Measurements from ENCODE around the gene ADGRF5.

The ADGRF5 gene

GRCh38 chr6:46923476-46923875, 1.7 kb upstream of the ADGRF5 start:
- TF ChIP-seq NFIC (IDR thresholded peaks at IDR 0.05) (no peak), YY1 (IDR thresholded peaks at IDR 0.05; ENCODE audit: low read depth) (no peak), TCF12 (IDR thresholded peaks at IDR 0.05; ENCODE audit: low read depth) (no peak), CREB1 (IDR thresholded peaks at IDR 0.05; ENCODE audit: low read depth) (no peak), RAD21 (IDR thresholded peaks at IDR 0.05; ENCODE audit: low read depth) (no peak), ZBTB7A (IDR thresholded peaks at IDR 0.05; ENCODE audit: low read depth) (no peak), EP300 (IDR thresholded peaks at IDR 0.05; ENCODE audit: borderline replicate concordance) (no peak), TAF1 (IDR thresholded peaks at IDR 0.05; ENCODE audit: low read depth) (no peak), FOXM1 (IDR thresholded peaks at IDR 0.05; ENCODE audit: borderline replicate concordance, low read depth) (no peak), CEBPB (IDR thresholded peaks at IDR 0.05) (no peak), EGR1 (IDR thresholded peaks at IDR 0.05) (no peak), USF1 (IDR thresholded peaks at IDR 0.05) (no peak), TEAD4 (IDR thresholded peaks at IDR 0.05) (no peak)
- TF ChIP-seq, protein P1, sequence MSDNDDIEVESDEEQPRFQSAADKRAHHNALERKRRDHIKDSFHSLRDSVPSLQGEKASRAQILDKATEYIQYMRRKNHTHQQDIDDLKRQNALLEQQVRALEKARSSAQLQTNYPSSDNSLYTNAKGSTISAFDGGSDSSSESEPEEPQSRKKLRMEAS (IDR thresholded peaks at IDR 0.05) = no peak
- TF ChIP-seq, protein P2, sequence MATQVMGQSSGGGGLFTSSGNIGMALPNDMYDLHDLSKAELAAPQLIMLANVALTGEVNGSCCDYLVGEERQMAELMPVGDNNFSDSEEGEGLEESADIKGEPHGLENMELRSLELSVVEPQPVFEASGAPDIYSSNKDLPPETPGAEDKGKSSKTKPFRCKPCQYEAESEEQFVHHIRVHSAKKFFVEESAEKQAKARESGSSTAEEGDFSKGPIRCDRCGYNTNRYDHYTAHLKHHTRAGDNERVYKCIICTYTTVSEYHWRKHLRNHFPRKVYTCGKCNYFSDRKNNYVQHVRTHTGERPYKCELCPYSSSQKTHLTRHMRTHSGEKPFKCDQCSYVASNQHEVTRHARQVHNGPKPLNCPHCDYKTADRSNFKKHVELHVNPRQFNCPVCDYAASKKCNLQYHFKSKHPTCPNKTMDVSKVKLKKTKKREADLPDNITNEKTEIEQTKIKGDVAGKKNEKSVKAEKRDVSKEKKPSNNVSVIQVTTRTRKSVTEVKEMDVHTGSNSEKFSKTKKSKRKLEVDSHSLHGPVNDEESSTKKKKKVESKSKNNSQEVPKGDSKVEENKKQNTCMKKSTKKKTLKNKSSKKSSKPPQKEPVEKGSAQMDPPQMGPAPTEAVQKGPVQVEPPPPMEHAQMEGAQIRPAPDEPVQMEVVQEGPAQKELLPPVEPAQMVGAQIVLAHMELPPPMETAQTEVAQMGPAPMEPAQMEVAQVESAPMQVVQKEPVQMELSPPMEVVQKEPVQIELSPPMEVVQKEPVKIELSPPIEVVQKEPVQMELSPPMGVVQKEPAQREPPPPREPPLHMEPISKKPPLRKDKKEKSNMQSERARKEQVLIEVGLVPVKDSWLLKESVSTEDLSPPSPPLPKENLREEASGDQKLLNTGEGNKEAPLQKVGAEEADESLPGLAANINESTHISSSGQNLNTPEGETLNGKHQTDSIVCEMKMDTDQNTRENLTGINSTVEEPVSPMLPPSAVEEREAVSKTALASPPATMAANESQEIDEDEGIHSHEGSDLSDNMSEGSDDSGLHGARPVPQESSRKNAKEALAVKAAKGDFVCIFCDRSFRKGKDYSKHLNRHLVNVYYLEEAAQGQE (IDR thresholded peaks at IDR 0.05; ENCODE audit: low read depth) = no peak

GRCh38 chr6:46921059-46921458, 679 bp downstream of the ADGRF5 start:
- TF ChIP-seq EGR1 (IDR thresholded peaks at IDR 0.05) = no peak
- no peak for TF ChIP-seq TAF1 (IDR thresholded peaks at IDR 0.05; ENCODE audit: low read depth)
- TF ChIP-seq CEBPB (IDR thresholded peaks at IDR 0.05) = no peak

- no peak for TF ChIP-seq FOXM1 (IDR thresholded peaks at IDR 0.05; ENCODE audit: borderline replicate concordance, low read depth)
- TF ChIP-seq, protein P1 (IDR thresholded peaks at IDR 0.05) = no peak
- TF ChIP-seq YY1 (IDR thresholded peaks at IDR 0.05; ENCODE audit: low read depth) = no peak
- TF ChIP-seq EGR1 (IDR thresholded peaks at IDR 0.05) = no peak
- TF ChIP-seq RAD21 (IDR thresholded peaks at IDR 0.05; ENCODE audit: low read depth) = no peak
- TF ChIP-seq EP300 (IDR thresholded peaks at IDR 0.05; ENCODE audit: borderline replicate concordance) = no peak
- no peak for TF ChIP-seq TCF12 (IDR thresholded peaks at IDR 0.05; ENCODE audit: low read depth)
- TF ChIP-seq CREB1 (IDR thresholded peaks at IDR 0.05; ENCODE audit: low read depth) = no peak
- no peak for TF ChIP-seq TAF1 (IDR thresholded peaks at IDR 0.05; ENCODE audit: low read depth)
- no peak for TF ChIP-seq CEBPB (IDR thresholded peaks at IDR 0.05)
- no peak for TF ChIP-seq ZBTB7A (IDR thresholded peaks at IDR 0.05; ENCODE audit: low read depth)
- no peak for TF ChIP-seq USF1 (IDR thresholded peaks at IDR 0.05)
These were observed 2.9 kb downstream of the ADGRF5 start for GRCh38 chr6:46918806-46919205.

- TF ChIP-seq EP300 (IDR thresholded peaks at IDR 0.05; ENCODE audit: borderline replicate concordance) (no peak), NFIC (IDR thresholded peaks at IDR 0.05) (peak; percentile 58)
These were observed 4.7 kb downstream of the ADGRF5 start for GRCh38 chr6:46917002-46917545.

GRCh38 chr6:46915866-46916265, 5.9 kb downstream of the ADGRF5 start:
- TF ChIP-seq ZBTB7A (IDR thresholded peaks at IDR 0.05; ENCODE audit: low read depth) (no peak), CEBPB (IDR thresholded peaks at IDR 0.05) (no peak), YY1 (IDR thresholded peaks at IDR 0.05; ENCODE audit: low read depth) (no peak), NFIC (IDR thresholded peaks at IDR 0.05) (no peak)

DNA sequence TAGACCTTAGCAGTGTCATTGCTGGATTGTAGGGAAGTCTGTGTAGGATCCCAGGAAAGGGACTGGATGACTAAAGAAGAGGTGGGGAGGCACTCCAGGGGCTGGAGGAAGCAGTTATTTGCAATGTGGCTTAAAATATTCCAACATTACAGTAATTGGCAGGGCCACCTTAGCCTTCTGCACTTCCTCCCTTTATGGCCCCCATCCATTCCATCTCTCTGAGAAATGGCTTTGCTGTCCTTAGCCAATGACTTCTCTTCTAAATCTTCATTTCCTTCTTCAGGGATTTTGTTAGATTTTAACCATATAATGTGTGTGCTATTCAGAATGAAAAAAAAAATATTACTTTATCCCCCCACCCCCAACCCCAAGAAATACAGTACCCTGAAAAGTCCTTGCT, 6.4 kb downstream of the ADGRF5 start:
- TF ChIP-seq TEAD4 (IDR thresholded peaks at IDR 0.05) (no peak), NFIC (IDR thresholded peaks at IDR 0.05) (no peak), CREB1 (IDR thresholded peaks at IDR 0.05; ENCODE audit: low read depth) (no peak), CEBPB (IDR thresholded peaks at IDR 0.05) (no peak)

DNA sequence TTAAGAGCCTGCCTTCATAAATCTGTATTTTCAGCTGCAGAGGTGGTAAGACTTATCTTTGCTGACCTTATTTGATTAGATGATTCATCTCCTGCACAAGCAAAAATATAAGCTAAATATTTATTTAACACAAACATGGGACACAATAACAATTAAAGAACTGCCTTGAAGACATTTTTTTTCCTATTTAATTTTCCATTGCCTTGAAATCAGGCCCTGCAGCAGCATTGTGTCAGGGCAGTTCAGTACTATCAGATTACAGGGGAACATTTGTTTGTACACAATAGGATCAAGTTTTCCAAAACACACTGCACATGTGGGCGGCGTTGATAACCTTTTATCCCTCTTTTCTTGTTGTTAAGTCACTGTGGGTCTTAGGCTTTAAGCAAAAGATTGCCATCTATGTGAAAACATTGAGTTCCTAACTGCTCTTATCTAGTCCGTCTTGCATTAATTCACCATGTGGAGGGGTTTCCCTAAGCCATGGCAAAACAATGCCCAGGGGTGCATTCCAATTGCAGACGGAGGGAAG, 7.4 kb downstream of the ADGRF5 start:
- TF ChIP-seq, protein P2 (IDR thresholded peaks at IDR 0.05; ENCODE audit: low read depth) = no peak
- TF ChIP-seq, protein P1 (IDR thresholded peaks at IDR 0.05) = no peak
- TF ChIP-seq TCF12 (IDR thresholded peaks at IDR 0.05; ENCODE audit: low read depth) (no peak), NFIC (IDR thresholded peaks at IDR 0.05) (no peak), RAD21 (IDR thresholded peaks at IDR 0.05; ENCODE audit: low read depth) (no peak), ZBTB7A (IDR thresholded peaks at IDR 0.05; ENCODE audit: low read depth) (no peak), USF1 (IDR thresholded peaks at IDR 0.05) (no peak), CREB1 (IDR thresholded peaks at IDR 0.05; ENCODE audit: low read depth) (no peak), EP300 (IDR thresholded peaks at IDR 0.05; ENCODE audit: borderline replicate concordance) (no peak), TAF1 (IDR thresholded peaks at IDR 0.05; ENCODE audit: low read depth) (no peak), TEAD4 (IDR thresholded peaks at IDR 0.05) (no peak), EGR1 (IDR thresholded peaks at IDR 0.05) (no peak), YY1 (IDR thresholded peaks at IDR 0.05; ENCODE audit: low read depth) (no peak), FOXM1 (IDR thresholded peaks at IDR 0.05; ENCODE audit: borderline replicate concordance, low read depth) (no peak), CEBPB (IDR thresholded peaks at IDR 0.05) (no peak)

All from Ishikawa (cell line).